ENCODE data around the gene SLC9A8.

GRCh38 chr20:49791165-49791564 is 21.5 kb upstream of the SLC9A8 start:
- TF ChIP-seq CTCF (IDR thresholded peaks at IDR 0.05; ENCODE audit: low read length) (no peak), EZH2 (optimal IDR thresholded peaks at IDR 0.05; ENCODE audit: low read depth, low read length) (no peak), EZH2phosphoT487 (IDR thresholded peaks at IDR 0.05; ENCODE audit: low read length) (no peak)

Data from MM.1S (cell line).